Right renal pelvis (tissue), 4 donors: ENCODE results near the gene GPX4. TPM values are rescaled to one million over a fixed set of nuclear protein-coding genes. Genes with fewer than 3 reads are reported as not detected.

Experiments
- DNase-seq, 4 donors: peaks; one replicate each; pipeline ENCODE4 v3.0.0-alpha.2; 2013; ENCODE audit warnings: low read depth in 4 of 4, low spot score in 3 of 4, missing footprints in 1 of 4
- polyA plus RNA-seq, 4 donors: library from polyadenylated mRNA; unstranded; fragments of 120-200 nt; gene quantifications; one replicate each; pipeline ENCODE4 v1.2.1, GENCODE V29; 2013; ENCODE audit not compliant: insufficient read length in 4 of 4

GPX4 gene
- polyA plus RNA-seq, 4 donors: 242 to 321 (median 252) TPM

DNA sequence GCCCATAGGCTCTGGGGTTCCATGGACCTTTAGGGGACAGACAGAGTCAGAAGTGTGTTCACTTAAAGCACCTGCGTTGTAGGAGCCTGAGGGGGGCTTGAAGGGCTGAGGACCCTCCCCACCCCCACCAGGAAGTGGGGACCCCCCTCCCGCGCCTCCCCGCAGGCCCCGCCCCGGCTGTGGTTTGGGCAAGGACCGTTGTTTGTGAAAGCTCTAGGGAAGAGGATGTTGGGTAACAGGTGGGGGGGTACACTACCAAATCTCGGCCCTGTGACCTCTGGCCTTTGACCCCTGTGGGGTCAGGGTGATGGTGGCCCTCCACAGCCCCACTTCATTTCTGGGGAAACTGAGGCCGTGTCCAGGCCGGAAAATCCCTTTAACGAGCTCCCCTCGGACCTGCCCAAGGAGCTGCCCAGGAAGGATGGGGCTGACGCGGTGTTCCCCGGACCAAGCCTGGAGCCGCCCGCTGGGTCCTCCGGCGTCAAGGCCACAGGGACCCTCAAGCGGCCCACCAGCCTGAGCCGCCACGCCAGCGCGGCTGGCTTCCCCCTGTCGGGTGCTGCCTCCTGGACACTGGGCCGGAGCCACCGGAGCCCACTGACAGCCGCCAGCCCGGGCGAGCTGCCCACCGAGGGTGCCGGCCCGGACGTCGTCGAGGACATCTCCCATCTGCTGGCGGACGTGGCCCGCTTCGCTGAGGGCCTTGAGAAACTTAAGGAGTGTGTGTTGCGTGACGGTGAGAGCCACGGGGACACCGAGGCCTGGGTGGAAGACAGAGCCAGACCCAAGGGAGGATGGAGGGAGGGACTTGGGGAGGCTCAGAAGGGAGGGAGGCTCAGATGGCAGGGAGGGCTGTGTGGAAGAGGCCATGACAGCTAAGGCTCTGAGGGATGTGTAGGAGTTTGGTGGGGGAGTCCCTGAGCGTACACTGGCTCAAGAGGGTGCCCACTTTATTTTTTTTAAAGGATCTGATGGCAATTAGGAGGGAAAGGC is 35.5 kb upstream of the GPX4 start:
- no peak for DNase-seq

DNA sequence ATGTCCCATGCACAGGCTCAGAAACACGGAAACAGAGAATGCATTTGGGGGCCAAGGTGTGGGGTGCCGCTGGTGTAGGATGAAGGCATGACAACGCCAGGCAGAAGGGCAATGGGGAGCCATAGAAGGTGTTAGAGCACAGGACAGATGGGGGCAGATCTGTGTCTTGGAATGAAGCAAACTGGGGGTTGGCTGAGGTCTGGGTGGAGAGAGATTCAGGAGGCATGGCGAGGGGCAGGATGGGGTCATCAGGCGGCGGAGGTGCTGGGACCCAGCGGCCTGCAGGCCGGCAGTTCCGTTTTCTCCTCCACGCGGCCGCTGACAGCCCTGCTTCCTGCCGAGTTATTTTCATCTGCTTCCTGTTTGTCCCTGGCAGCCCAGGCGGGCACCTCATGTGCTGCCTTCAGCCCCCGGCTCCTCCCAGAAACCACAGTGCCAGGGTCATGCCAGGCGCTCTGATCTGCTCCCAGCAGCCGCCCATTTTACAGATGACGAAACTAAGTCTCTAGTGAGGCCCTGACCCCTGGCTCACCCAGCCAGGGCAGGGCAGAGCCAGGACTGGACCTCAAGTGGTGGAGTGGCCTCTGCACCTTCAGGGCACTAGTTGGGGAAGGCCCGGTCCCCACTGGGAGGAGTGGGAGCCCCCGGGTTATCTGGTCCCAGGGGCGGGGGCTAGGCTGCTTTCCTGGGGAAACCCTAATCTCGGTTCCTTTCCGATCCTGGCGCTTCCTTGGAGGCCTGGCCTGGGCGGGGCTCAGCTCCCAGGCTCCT is 34.6 kb upstream of the GPX4 start:
- DNase-seq: no peak

DNA sequence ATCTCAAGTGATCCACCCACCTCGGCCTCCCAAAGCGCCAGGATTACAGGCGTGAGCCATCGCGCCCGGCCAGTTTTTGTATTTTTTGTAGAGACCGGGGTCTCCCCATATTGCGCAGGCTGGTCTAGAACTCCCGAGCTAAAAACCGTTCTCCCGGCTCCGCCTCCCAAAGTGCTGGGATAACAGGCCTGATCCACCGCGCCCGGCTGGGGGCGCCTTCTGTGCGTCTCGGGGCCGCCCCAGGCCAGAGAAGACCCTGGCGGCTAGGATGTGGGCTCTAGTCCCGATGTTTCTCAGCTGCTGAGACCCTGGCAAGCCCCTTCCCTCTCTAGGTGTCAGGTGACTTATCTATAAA is 33.2 kb upstream of the GPX4 start:
- DNase-seq: no peak

DNA sequence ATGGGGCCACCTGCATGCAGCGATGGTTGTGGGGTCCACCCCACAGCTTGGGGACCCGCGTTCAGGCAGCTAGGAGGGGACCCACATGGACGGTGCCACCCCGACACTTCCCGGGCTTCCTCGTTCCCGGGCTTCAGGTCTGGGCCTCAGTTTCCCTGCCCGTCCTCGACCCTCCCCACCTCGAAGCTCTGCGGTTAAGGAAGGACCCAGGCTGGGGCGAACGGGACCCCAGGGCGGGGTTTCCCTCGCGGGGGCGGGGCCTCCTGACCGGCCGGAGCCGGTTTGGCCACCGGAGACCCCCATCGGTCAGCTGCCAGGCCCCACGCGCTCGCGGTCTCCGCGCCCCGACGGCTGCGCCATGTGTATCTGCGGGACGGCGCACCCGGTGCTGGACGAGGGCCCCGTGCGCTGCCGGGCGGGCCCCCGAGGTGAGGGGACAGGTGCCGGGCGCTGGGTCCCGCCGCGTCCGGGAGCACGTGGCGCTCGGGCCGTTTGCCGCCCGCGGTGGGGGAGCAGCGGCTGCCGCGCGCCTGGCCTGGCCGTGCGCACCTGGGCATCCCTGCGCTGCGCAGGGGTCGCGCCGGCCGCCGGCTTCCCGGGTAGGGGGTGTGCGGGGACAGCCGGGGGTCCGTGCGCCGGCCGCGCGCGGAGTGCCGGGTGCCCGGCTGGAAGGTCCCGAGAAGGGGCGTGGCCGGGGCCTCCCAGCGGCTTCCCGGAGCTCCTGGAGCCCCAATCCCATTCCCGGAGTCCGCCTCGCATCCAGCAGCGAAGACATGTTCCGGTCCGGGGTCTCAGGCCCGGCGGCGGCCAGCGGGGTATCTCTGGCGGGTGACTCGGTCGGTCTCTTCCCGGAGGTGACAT is 32.6 kb upstream of the GPX4 start:
- no peak for DNase-seq

DNA sequence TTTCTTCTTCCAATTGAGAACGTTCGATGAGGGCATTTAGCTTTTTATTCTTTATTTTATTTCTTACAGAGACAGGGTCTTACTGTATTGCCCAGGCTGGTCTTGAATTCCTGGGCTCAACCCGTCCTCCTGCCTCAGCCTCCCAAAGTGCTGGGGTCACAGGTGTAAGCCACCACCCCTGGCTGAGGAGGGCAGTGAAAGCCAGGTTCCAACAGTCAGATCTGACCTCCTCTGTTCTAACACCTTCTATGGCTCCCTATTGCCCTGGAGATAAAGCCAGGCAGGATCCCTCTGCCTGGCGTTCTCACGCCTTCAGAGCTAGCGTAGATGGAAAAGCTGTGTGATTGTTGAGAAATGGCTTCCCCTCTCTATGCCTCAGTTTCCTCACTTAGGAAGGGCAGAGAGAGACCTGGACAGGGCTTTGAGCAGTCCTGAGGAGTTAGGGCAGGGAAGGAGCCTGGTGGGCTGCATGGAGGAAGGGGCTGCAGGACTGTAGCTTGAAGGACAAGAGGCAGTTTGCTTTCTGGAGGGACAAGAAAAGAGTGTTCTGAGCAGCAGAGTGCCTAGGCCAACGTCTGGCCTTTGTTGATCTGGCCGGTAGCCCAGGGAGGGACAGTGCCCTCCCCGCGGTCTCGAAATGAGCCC is 31.3 kb upstream of the GPX4 start:
- DNase-seq: no peak

DNA sequence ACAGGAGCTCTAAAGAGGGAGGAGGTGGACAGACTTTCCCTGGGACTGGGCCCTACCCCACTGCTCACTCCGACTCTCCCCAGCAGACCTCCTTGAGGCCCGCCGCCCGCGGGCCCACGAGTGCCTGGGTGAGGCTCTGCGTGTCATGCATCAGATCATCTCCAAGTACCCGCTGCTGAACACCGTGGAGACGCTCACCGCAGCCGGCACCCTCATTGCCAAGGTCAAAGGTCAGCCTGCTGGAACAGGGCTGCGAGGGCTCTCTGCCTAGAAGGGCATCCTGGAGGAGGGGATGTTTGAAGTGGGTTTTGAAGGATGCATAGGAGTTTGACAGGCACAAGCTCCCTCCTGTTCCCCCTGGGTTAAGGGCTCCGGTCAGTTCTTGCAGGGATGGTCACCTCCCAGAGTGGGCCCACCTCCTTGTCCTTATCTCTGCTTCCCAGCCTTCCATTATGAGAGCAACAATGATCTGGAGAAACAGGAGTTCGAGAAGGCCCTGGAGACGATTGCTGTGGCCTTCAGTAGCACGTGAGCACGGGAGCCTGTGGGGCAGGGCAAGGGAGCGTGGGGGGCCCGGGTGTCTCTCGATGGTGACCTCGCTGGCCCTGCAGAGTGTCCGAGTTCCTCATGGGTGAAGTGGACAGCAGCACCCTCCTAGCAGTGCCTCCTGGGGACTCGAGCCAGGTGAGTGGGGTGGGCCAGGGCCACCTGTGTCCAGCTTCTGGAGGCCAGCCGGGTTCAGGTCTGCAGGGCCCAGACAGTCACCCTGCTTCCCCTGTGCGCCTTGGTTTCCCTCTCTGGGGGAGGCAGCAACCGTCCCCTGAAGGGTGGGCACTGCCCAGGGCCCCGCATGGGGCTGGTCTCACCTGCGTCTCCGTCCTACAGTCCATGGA is 30.5 kb upstream of the GPX4 start:
- DNase-seq: no peak

DNA sequence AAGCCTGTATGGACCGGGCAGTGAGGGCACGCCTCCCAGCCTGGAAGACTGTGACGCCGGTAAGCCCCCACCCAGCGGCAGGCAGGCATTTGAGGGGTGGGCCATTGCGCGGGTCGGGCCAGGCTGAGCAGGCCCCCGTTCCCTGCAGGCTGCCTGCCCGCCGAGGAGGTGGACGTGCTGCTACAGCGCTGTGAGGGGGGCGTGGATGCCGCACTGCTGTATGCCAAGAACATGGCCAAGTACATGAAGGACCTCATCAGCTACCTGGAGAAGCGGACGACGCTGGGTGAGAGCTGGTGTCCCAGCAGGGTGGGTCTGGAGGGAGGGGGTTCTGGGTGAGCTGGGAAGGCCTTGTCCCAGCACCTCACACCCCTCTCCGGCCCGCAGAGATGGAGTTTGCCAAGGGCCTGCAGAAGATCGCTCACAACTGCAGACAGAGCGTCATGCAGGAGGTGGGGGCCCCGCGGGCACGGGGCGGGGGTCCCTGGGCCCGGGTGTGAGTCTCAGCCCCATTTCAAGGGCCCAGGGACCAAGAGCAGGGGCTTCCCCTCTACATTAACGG is 29.8 kb upstream of the GPX4 start:
- no peak for DNase-seq

DNA sequence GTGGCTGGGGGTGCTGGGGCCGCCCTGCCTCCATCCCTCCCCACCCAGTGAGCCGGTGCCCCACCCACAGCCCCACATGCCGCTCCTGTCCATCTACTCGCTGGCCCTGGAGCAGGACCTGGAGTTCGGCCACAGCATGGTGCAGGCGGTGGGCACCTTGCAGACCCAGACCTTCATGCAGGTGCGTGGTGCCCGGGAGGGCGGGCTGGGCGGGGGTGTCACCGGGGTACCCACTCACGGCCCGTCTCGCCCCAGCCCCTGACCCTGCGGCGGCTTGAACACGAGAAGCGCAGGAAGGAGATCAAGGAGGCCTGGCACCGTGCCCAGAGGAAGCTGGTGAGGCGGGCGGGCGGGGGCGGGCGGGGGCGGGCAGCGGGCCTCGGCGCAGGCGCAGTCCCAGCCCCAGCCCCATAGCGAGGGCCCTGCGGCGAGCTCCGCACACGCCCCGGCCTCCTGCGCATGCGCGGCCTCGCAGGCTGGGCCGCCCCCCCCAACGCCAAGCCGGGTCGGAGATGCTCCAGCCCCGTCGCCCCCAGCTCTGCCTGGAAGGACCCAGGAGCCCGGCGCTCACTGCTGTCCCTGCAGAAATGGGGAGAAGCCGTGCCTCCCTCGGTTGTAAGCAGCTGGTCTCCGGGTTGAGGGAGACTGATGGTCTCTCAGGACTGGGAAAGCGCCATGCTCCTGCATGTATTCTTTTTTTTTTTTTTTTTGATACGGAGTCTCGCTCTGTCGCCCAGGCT is 29.1 kb upstream of the GPX4 start:
- DNase-seq: no peak

DNA sequence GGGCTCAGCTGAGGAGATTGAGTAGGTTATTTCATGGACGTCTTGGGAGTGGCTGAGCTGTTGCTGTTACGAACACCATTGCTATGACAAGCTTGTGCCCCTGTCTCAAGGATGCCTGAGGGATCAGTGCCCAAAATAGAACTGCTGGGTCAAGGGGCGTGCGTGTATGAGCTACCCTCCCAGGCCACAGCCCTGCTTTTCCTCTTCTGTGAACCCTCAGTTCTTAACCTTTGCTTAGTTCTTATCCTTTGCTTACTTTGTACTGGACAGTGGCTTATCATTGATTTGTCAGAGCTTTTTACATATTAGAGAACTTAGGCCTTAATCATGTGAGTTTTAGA is 27.8 kb upstream of the GPX4 start:
- DNase-seq: no peak

DNA sequence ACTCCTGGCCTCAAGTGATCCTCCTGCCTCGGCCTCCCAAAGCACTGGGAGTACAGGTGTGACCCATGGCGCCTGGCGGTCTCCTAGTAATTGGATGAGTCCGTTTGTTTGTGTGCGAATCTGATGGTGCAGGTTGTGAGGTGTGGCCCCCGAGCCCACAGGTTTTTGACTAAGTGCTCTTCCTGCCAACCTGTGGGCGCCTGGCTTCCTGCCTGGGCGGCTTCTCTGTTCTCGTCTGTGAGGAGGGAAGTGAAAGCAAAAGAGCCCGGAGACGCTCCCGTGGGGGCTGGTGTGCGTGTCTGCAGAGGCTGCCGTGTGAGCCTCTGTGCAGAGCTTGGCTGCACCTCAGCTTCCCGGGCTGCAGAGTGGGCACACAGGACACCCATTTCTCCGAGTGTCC is 26.8 kb upstream of the GPX4 start:
- DNase-seq: no peak

DNA sequence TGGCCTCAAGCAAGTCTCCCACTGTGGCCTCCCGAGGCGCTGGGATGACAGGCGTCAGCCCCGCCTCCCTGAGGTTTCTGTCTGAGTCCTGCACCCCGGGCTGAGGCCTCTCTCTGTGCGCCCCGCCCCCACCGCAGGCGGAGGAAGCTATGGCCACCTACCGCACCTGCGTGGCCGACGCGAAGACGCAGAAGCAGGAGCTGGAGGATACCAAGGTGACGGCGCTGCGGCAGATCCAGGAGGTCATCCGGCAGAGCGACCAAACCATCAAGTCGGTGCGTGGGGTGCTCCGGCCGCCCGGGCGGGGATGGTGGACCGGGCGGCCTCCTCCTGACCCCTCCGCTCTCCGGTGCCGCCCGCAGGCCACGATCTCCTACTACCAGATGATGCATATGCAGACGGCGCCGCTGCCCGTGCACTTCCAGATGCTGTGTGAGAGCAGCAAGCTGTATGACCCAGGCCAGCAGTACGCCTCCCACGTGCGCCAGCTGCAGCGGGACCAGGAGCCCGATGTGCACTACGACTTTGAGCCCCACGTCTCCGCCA is 24.2 kb upstream of the GPX4 start:
- DNase-seq: no peak

DNA sequence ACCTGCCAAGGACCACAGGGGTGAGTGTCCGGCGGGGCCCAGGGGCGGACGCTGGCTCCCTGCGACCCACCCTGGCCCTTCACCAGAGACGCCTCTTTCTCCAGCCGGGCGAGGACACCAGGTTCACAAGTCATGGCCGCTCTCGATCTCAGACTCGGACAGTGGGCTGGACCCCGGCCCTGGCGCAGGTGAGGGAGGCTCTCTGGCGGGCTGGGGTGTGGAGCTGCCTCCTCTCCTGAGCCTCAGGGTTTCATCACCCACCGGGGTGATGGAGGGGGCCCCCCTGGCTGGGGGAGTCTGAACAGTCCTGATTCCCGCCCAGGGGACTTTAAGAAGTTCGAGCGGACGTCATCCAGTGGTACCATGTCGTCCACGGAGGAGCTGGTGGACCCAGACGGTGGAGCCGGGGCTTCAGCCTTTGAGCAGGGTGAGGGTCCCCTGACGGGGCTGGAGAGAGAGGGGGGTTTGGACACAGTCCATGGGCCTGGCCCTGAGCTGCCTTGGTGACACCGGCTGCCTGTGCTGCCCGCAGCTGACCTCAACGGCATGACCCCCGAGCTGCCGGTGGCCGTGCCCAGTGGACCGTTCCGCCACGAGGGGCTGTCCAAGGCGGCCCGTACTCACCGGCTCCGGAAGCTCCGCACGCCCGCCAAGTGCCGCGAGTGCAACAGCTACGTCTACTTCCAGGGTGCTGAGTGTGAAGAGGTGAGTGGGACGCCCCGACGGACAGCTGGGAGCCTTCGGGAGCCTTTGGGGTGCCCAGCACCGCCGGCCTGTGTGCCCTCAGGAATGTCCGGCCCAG is 23.2 kb upstream of the GPX4 start:
- no peak for DNase-seq

DNA sequence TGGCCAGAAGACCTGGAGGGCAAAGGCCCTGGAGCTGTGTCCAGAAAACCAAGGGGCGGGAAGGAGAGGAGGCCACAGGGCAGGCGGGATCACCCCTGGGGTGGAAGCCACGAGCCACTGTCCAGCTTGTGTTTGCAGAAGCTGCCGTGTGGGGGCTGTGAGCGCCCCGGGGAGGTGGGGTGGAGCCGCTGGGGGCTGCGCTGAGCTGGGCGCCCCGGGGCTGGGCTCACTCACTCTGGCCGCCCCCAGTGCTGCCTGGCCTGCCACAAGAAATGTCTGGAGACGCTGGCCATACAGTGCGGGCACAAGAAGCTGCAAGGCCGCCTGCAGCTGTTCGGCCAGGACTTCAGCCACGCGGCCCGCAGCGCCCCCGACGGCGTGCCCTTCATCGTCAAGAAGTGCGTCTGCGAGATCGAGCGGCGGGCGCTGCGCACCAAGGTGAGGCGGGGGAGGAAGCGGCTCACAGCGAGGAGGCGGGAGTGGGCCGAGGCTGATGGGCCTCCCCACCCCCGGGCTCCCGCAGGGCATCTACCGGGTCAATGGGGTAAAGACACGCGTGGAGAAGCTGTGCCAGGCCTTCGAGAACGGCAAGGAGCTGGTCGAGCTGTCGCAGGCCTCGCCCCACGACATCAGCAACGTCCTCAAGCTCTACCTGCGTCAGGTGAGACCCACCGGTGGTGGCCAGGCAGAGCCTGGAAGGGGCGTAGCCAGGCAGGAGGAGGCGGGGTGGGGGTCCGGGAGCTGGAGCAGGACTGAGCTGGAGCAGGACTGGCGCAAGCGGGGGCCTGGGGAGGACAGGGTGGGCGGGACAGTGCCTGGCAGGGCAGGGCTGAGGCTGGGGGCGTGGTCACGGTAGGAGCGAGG is 22.3 kb upstream of the GPX4 start:
- DNase-seq: no peak

DNA sequence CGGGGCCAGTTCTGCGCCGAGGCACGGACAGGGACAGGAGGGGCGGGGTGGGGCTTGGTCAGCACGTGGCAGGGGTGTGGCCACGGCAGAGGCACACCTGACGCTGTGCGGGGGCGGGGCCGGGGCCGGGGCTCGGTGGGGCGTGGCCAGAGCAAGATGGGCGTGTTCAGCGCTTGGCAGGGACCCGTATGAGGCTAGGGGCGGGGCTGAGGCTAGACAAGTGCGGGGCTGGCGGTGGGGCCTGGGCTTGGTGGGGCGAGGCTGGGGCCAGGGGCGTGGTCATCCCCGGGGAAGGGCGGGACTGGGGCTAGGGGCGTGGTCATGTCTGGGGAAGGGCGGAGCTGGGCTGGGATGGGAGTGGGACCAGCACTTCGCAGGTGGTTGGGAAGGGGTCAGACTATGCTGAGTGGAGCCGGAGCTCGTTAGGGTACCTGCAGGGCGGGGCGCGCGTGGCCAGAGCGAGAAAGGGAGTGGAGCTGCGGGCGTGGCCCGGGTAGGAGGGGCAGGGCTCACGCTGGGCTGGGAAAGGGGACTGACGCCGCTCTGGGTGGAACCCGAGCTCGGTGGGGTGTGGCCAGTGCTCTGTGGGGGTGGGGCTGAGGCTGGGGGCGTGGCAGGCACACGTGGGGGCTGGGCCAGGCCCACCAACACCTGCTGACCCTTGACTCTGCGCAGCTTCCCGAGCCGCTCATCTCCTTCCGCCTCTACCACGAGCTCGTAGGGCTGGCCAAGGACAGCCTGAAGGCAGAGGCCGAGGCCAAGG is 21.4 kb upstream of the GPX4 start:
- DNase-seq: no peak

DNA sequence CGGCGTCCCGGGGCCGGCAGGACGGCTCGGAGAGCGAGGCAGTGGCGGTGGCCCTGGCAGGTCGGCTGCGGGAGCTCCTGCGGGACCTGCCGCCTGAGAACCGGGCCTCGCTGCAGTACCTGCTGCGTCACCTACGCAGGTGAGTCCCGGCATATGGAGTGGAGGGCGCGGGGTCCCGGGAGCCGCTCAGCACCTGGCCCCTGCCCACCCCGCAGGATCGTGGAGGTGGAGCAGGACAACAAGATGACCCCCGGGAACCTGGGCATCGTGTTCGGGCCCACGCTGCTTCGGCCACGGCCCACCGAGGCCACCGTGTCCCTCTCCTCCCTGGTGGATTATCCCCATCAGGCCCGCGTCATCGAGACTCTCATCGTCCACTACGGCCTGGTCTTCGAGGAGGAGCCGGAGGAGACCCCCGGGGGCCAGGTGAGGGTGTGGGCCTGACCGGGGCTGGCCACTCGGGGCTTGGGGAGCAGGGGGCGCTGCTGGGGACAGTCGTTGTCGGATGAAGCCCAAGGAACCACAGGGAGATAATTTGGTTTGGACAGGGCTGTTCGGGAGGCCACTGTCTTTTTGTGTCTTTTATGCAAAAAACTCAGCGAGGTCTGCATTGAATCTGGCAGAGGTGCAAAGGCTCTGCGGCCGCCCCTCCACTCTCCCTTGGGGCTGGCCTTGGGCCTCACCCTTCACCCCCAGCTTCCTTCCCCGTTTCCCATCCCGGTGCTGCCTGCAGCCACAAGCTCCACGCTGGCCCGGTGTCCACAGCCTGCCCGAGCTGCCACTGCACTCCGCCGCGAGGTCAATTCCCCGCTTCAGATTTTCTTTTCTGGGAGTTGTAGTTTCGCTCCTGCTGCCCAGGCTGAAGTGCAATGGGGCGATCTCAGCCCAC is 20.6 kb upstream of the GPX4 start:
- DNase-seq: no peak
